SW480 (cell line): ENCODE results near the gene PLEKHA7.
"Not testable (repeated sequence)": the region's sequence is repeated elsewhere in the genome, so short reads cannot be mapped to it uniquely, and the experiment has no call there.

Experiments
- DNase-seq: peaks from one replicate; pipeline ENCODE4 v3.0.0-alpha.2; 2016; ENCODE audit warnings: low spot score

The PLEKHA7 gene

DNA sequence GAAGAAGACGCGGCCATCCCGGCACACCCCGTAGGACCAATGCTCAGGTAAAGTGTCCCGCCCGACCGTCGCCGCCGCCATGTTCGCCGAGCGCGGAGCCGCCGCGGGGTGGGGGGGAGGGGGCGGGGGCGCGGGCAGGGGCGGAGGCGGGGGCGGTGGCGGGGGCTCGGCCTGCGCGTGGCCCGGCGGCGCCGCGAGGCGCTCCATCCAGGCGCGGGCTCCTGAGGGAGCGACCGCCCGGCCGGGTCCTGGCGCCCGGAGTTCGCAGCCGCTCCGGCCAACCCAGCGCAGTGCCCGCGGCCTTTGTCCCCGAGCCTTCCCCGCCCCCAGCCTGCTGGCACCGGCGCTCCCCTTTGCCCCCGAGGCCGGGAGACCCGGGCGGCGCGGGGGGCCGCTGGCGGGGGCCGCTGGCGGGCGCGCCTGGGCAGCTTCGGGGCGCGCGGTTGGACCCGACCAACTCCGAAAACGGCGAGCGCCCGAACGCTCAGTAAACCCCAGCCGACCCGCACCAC, at the start of gene PLEKHA7:
Gene PLEKHA7 (minus strand): TSS at position 94 of the 512 bp plus-strand sequence. CDS start 13 bp downstream, at position 81.
- DNase-seq = no peak

DNA sequence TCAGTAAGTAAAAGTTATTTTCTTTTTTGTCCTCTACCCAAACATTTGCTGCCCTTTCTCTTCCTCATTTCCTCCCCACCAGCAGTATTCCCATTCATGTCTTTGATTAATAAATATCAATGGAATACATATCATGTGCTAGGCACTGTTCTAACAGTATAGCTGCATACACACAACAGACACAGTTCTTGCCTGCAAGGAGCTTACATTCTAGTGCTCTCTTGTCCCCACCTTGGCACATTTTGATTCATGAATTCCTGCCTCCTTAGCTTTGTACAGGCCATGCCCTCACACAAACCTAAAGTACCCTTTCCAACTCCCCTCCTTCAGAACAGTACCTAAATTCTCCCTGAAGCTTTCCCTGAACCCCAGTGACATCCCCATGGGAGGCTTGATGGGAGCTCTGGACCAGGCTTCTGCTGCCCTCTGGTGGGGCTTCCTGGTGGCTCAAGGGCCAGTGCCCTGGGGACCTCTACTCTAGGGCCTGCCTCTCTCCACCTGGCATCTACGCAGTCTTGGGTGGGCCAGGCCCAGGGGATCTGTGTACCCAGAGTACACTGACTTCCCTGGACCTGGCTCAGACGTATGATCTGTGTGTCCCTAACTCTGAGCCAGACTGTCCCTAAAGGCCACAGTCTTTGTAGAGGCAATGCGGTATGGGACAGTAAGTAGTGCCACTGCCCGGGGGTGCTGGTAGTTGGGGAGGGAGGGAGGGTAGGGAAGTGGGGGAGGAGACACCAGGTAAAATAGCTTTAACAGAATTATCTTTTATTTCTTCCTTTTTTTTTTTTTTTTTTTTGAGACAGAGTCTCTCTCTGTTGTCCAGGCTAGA, 49.2 kb upstream of the PLEKHA7 start:
- peak; percentile 50 for DNase-seq

- not testable (repeated sequence) for DNase-seq
Observed at GRCh38 chr11:17051146-17051545, 36.9 kb upstream of the PLEKHA7 start.

GRCh38 chr11:17048491-17048890, 34.3 kb upstream of the PLEKHA7 start:
- not testable (repeated sequence) for DNase-seq

DNA sequence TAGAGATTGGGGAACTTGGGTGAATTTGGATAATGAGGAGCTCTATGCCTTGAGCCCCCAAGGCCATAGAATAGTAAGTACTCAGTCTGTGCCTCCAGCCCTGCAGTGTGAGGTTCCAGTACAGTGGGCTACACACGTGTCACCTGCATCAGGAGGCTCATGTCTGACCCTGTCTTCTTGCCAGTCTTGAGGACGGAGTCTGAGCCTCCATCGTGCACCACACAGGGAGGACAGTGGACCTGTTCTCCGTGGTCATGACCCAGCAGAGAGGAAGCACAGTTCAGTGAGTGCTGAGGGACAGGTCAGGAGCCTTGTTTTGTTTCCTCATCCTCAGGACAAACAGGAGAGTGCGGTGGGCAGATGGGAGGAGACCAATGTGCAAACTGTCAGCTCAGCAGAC, 32.5 kb upstream of the PLEKHA7 start:
- no peak for DNase-seq

DNA sequence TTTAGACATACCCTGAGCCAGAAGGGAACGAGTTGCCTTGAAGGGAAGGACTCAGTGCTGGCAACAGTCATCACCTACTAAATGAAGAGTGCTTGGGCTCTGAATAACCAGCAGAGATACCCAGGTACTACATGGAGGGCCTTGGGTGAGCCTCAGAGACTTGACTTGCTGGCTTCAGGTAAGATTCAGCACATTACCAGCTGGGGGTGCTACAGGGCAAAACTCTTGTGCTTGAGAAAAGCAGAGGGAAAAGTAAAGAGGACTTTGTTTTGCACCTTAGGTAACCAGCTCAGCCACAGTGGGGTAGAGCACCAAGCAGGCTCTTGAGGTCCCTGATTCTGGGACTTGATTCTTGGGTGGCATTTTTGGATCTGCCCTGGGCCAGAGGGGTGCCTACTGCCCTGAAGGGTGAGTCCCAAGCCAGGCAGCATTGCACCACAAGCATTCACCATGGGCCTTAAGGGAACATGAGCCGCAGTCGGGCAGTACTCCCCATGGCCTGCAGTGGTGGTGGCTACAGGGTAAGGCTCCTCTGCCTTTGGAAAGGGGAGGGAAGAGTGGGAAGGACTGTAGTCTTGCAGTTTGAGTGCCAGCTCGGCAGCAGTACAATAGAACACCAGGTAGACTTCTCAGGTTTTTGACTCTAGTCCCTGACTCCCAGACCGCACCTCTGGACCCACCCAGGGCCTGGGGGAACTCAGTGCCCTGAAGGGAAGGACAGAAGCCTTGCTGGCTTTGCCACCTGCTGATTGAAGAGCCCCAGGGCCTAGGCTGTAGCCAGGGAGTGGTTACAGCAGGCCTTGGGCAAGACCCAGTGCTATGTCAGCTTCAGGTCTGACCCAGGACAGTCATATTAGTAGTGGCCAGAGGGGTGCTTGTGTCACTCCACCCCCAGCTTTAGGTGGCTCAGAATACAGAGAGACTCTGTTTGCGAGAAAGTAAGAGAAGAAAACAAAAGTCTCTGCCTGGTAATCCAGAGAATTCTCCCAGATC, 22.7 kb upstream of the PLEKHA7 start:
- DNase-seq = no peak

- DNase-seq = not testable (repeated sequence)
Observed at GRCh38 chr11:17034027-17034426, 19.8 kb upstream of the PLEKHA7 start.

- DNase-seq = no peak
Observed at GRCh38 chr11:17026487-17027082, 12.4 kb upstream of the PLEKHA7 start.

DNA sequence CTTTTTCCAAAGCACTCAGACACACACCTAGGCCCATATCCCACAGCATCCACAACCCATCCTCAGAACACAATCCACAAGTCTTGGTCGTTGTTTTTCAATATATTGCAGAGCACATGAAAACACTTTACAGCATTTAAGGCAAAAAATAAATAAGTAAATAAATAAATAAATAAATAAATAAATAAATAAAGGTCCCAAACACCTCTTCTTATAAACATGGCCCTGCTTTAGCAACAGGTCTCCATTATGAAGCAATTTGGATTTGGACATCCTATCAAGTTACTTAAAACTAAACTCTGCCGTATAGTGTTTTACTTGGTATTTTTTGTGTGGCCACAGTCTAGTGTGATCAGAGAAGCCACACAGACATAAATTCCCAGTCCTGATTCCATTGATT, 10.7 kb upstream of the PLEKHA7 start:
- DNase-seq = no peak

DNA sequence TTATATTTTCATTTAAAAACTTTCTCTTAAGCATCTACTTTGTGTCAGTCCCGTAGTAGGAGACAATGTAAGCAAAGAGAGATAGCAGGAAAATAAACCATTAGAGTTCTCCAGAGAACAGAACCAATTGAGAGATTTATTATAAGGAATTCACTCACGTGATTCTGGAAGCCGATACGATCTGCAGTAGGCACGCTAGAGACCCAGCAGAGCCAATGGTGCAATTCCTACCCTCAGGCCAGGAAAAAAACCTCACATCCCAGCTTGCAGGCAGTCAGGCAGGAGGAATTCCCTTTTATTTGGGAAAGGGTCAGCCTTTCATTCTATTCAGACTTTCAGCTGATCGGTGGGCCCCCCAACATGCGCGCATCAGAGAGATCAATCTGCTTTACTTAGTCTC, 7.3 kb upstream of the PLEKHA7 start:
- no peak for DNase-seq

DNA sequence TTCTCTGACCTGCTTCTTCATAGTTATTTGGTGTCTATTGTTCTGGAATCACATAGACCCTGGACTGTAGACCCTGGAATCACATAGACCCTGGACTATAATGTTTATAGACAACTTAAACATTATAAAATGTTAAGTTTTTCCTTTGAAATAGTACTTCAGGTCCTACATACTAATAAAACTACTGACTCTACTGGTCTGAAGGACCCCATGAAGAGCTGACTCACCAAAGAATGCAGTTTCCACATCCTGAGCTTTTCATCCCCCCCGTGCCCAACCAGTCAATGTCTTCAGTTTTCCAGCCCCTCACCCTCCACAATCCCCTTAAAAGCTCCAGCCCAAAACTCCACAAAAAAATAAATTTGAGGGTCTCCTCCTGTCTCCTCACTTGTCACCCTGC, 6.6 kb upstream of the PLEKHA7 start:
- DNase-seq = no peak

GRCh38 chr11:17019232-17019631, 5.0 kb upstream of the PLEKHA7 start:
- DNase-seq = no peak

DNA sequence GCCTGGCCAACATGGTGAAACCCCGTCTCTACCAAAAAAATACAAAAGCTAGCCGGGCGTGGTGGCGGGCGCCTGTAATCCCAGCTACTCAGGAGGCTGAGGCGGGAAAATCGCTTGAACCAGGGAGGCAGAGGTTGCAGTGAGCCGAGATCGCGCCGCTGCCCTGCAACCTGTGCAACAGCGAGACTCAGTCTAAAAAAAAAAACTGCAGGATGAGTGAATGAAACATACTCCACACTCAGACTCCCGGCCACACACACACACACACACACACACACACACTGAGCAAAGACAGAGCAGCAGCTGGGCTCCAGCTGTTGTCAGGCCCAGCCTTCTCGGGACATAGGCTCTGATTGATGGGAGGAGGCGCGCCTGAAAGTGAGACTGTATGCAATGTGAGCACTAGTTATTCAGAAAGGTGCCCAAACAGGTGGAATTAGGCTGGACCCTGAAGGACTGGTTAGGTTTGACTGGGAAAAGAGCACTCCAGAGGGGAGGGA, 1.5 kb upstream of the PLEKHA7 start:
- DNase-seq = no peak

- DNase-seq = peak; percentile 88
Observed at GRCh38 chr11:17014833-17015626, 816 bp upstream of the PLEKHA7 start.

- peak; percentile 36 for DNase-seq
Observed at GRCh38 chr11:17013548-17014320, 480 bp downstream of the PLEKHA7 start.

DNA sequence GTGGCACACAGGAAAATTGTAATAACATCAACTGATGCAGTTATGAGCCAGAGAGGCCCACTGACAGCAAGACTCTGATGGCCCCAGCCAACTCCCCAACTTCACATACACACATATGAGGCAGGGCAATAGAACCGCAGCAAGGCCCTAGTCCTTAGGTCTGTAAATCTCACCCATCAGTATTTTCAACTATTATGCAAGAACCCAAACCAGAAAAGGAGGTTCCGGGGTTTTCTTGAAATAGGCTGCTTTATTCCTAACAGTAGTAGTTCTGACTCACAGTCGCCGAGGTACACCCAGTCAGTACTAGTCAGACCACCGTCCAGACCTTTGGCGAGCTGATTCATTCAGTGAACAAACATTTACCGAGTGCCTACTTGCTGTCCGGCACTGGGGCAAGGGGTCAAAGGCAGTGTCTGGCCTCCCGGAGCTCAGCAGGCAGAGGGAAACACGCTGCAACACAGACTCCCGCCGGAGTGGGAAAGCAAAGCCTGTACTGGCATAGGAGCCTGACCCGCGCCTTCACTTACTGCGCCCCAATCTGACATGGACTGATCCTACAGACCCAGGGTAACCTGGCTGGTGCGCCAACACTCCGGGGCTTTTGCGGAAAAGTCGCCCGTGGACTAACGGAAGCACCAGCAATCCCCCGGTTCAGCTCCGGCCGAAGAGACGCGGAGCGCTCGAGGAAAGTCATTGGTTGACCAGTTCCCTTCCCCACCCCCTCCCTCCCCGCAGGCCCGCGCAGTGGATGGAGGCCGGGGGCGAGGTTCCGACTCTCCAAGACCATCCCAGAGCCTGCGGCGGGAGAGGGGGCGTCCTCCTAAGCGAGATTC, 1.3 kb downstream of the PLEKHA7 start:
- peak; percentile 61 for DNase-seq

- DNase-seq = no peak
Observed at GRCh38 chr11:17012179-17012578, 2.0 kb downstream of the PLEKHA7 start.

DNA sequence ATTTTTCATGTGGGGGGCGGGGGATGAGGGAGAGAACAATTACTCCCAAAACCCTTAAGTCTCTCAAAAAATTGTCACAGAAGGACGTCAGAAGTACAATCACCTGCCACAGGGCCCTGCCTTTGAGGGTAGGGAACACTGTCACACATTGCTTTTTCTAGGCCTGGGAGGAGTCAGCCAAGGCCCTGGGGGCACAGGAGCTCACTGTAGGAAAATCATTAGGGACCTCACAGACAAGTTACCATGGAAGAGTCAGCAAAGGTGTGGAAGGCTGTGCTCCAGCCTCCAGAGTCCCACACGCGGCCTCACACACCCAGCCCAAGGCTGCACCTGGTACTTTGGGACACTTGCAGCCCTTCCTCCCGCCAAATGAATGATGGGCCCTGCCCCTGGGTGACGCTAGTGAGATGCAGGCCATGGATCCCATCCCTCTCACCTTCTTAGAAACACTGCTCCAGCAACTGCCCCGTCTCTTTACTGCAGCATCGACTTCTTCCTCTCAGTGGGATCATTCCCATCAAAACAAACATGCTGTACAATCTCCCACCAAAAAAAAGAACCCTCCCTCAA, 3.3 kb downstream of the PLEKHA7 start:
- no peak for DNase-seq

- DNase-seq = no peak
Observed at GRCh38 chr11:17008099-17008498, 6.1 kb downstream of the PLEKHA7 start.
